ENCODE results near the gene GSTA4.

DNA sequence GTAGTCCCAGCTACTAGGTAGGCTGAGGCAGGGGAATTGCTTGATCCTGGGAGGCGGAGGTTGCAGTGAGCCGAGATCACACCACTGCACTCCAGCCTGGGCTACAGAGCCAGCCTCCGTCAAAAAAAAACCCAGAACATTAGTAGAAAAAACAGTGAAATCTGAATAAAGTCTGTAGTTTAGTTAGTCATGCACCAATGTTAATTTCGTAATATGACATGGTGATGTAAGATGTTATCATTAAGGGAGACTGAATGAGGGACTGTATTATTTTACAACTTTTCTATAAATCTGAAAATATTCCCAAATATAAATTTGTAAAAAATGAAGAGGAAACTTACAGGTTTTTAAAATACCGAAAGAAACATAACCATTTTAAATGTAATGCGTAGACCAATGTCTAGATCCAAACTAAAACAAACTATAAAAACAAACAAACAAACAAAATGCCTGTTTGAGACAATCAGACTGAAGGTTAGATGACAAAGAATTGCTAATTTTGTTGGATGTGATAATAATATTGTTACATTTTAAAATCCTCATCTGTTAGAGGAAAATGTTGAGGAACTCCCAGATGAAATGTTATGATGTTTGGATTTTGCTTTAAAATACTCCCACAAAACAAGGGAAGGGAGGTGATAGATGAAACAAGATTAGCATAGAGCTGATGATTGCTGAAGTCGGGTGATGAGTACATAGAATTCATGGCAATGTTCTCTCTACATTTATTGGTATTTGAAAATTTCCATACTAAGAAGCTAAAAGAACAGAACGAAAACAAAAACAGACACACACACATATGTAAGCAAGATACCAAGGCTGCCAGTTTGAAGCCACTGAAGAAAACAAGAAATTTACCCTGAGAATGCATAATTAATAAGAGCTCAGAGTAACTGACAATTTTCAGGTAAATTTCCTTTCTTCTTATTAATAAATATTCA lies 1.8 kb downstream of the GSTA4 start:
- TF ChIP-seq RARB (CRISPR knock-in tag; IDR thresholded peaks at IDR 0.05) (no peak), PPARA (CRISPR knock-in tag; IDR thresholded peaks at IDR 0.05; ENCODE audit: borderline replicate concordance) (no peak), TOX (CRISPR knock-in tag; IDR thresholded peaks at IDR 0.05; ENCODE audit: borderline replicate concordance) (no peak)
- TF ChIP-seq, protein P1, sequence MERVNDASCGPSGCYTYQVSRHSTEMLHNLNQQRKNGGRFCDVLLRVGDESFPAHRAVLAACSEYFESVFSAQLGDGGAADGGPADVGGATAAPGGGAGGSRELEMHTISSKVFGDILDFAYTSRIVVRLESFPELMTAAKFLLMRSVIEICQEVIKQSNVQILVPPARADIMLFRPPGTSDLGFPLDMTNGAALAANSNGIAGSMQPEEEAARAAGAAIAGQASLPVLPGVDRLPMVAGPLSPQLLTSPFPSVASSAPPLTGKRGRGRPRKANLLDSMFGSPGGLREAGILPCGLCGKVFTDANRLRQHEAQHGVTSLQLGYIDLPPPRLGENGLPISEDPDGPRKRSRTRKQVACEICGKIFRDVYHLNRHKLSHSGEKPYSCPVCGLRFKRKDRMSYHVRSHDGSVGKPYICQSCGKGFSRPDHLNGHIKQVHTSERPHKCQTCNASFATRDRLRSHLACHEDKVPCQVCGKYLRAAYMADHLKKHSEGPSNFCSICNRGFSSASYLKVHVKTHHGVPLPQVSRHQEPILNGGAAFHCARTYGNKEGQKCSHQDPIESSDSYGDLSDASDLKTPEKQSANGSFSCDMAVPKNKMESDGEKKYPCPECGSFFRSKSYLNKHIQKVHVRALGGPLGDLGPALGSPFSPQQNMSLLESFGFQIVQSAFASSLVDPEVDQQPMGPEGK (CRISPR knock-in tag; IDR thresholded peaks at IDR 0.05; ENCODE audit: borderline replicate concordance), result no peak

Measured in SK-N-SH treated with all-trans-retinoic acid at 6 μM for 48 hours (cell line).